Duodenal mucosa (tissue), 2 donors: ENCODE results near the gene CIBAR2.
A peak's percentile ranks its signal among the peaks of the same experiment; 100 is the strongest.

Source experiments
- H3K27ac ChIP-seq: one replicate; pipeline ENCODE4 v1.7.0; 2013; ENCODE audit warnings: low read depth, low read length
- H3K27me3 ChIP-seq, 2 donors: one replicate each; pipeline ENCODE4 v1.7.0; 2013; ENCODE audit warnings: low read length in 2 of 2, control low read depth in 1 of 2; ENCODE audit not compliant: insufficient read depth in 2 of 2, control insufficient read depth in 1 of 2
- H3K36me3 ChIP-seq, 2 donors: one replicate each; pipeline ENCODE4 v1.7.0; 2013; ENCODE audit warnings: low read length in 2 of 2, control low read depth in 1 of 2; ENCODE audit not compliant: insufficient read depth in 2 of 2, control insufficient read depth in 1 of 2
- H3K4me1 ChIP-seq, 2 donors: one replicate each; pipeline ENCODE4 v1.7.0; 2013; ENCODE audit warnings: low read length in 2 of 2, control low read depth in 1 of 2; ENCODE audit not compliant: insufficient read depth in 2 of 2, control insufficient read depth in 1 of 2
- H3K4me3 ChIP-seq, 2 donors: one replicate each; pipeline ENCODE4 v1.7.0; 2013; ENCODE audit warnings: low read length in 2 of 2, low read depth in 1 of 2
- H3K9ac ChIP-seq, 2 donors: one replicate each; pipeline ENCODE4 v1.7.0; 2013; ENCODE audit warnings: low read length in 2 of 2, low read depth in 1 of 2
- H3K9me3 ChIP-seq, 2 donors: one replicate each; pipeline ENCODE4 v1.7.0; 2013; ENCODE audit warnings: low read length in 2 of 2, control low read depth in 1 of 2; ENCODE audit not compliant: control insufficient read depth in 1 of 2

The CIBAR2 gene

GRCh38 chr16:85137323-85138072 lies 25.2 kb upstream of the CIBAR2 start:
- Histone ChIP-seq H3K27me3 (no peaks in the 10 kb centered on the region), H3K27ac (peak overlapping the region; percentile 61), H3K4me3 (peak overlapping the region; percentile 57 to 59), H3K4me1 (peaks cover 27 to 36% of the 10 kb centered on the region in 2 donors), H3K9ac (peak overlapping the region in 1 of 2 donors; percentile 18), H3K9me3 (no peaks in the 10 kb centered on the region), H3K36me3 (no peaks in the 10 kb centered on the region)

GRCh38 chr16:85136702-85137322 lies 24.5 kb upstream of the CIBAR2 start:
- peak overlapping the region in 1 of 2 donors; percentile 18 for H3K9ac ChIP-seq
- peak overlapping the region; percentile 61 for H3K27ac ChIP-seq
- H3K36me3 ChIP-seq, result no peaks in the 10 kb centered on the region
- peak overlapping the region; percentile 57 to 59 for H3K4me3 ChIP-seq
- no peaks in the 10 kb centered on the region for H3K27me3 ChIP-seq
- H3K9me3 ChIP-seq, result no peaks in the 10 kb centered on the region
- H3K4me1 ChIP-seq, result peaks cover 27 to 36% of the 10 kb centered on the region in 2 donors

GRCh38 chr16:85136213-85136701 lies 24.0 kb upstream of the CIBAR2 start:
- peaks cover 27 to 36% of the 10 kb centered on the region in 2 donors for H3K4me1 ChIP-seq
- no peaks in the 10 kb centered on the region for H3K9me3 ChIP-seq
- no peaks in the 10 kb centered on the region for H3K36me3 ChIP-seq
- H3K4me3 ChIP-seq, result peak overlapping the region in 1 of 2 donors; percentile 32
- peak overlapping the region; percentile 36 for H3K27ac ChIP-seq
- no peak overlapping the region for H3K9ac ChIP-seq
- no peaks in the 10 kb centered on the region for H3K27me3 ChIP-seq

GRCh38 chr16:85134789-85135142 lies 22.5 kb upstream of the CIBAR2 start:
- Histone ChIP-seq H3K27ac (no peak overlapping the region), H3K9me3 (no peaks in the 10 kb centered on the region), H3K4me3 (no peak overlapping the region), H3K9ac (no peak overlapping the region), H3K36me3 (no peaks in the 10 kb centered on the region), H3K27me3 (no peaks in the 10 kb centered on the region), H3K4me1 (peaks cover 33 to 36% of the 10 kb centered on the region in 2 donors)

GRCh38 chr16:85134076-85134788 lies 22.0 kb upstream of the CIBAR2 start:
- Histone ChIP-seq H3K4me3 (no peak overlapping the region), H3K27me3 (no peaks in the 10 kb centered on the region), H3K9me3 (no peaks in the 10 kb centered on the region), H3K27ac (no peak overlapping the region), H3K4me1 (peaks cover 33 to 36% of the 10 kb centered on the region in 2 donors), H3K9ac (no peak overlapping the region), H3K36me3 (no peaks in the 10 kb centered on the region)

- Histone ChIP-seq H3K9ac (no peak overlapping the region), H3K27ac (no peak overlapping the region), H3K9me3 (no peaks in the 10 kb centered on the region), H3K4me3 (no peak overlapping the region), H3K4me1 (peaks cover 33 to 34% of the 10 kb centered on the region in 2 donors), H3K27me3 (no peaks in the 10 kb centered on the region), H3K36me3 (no peaks in the 10 kb centered on the region)
Measured at GRCh38 chr16:85133290-85133599, 21.0 kb upstream of the CIBAR2 start.

GRCh38 chr16:85132456-85133289 lies 20.4 kb upstream of the CIBAR2 start:
- Histone ChIP-seq H3K9ac (no peak overlapping the region), H3K27me3 (no peaks in the 10 kb centered on the region), H3K27ac (no peak overlapping the region), H3K9me3 (no peaks in the 10 kb centered on the region), H3K36me3 (no peaks in the 10 kb centered on the region), H3K4me3 (no peak overlapping the region), H3K4me1 (peaks cover 28 to 30% of the 10 kb centered on the region in 2 donors)

GRCh38 chr16:85130705-85131028 lies 18.4 kb upstream of the CIBAR2 start:
- Histone ChIP-seq H3K4me3 (no peak overlapping the region), H3K27me3 (no peaks in the 10 kb centered on the region), H3K27ac (peak overlapping the region; percentile 62), H3K9ac (no peak overlapping the region), H3K9me3 (no peaks in the 10 kb centered on the region), H3K36me3 (no peaks in the 10 kb centered on the region), H3K4me1 (peaks cover 13 to 19% of the 10 kb centered on the region in 2 donors)

- Histone ChIP-seq H3K9ac (no peak overlapping the region), H3K36me3 (no peaks in the 10 kb centered on the region), H3K27ac (peak overlapping the region; percentile 62), H3K27me3 (no peaks in the 10 kb centered on the region), H3K4me3 (no peak overlapping the region), H3K4me1 (peaks cover 12 to 13% of the 10 kb centered on the region in 2 donors), H3K9me3 (no peaks in the 10 kb centered on the region)
Measured at GRCh38 chr16:85129876-85130704, 17.8 kb upstream of the CIBAR2 start.
